Caco-2 (cell line): ENCODE results near the gene SLC2A9. TPM values are rescaled to one million over a fixed set of nuclear protein-coding genes. Genes with fewer than 3 reads are reported as not detected.

Experiments
- BruUV-seq: library from RNA; stranded (reverse); fragments of 400-500 nt; replicated peaks from 2 replicates; lab custom pipeline; 2021; lab: Mats Ljungman, UMichigan
- CTCF ChIA-PET: fragments of 300-600 bp; sonication (Branson Sonifier 250); formaldehyde crosslinking; loops from one replicate; lab custom pipeline; 2022; ENCODE audit warnings: antibody characterized with exemption; lab: Charles Lee
- POLR2A ChIA-PET: fragments of 300-600 bp; sonication (Branson Sonifier 250); formaldehyde crosslinking; loops from one replicate; lab custom pipeline; 2022; ENCODE audit warnings: antibody characterized with exemption; lab: Charles Lee
- DNase-seq, 2 experiments: peaks; one replicate each; pipeline versions ENCODE4 v3.0.0 to v3.0.0-alpha.2; 2020 to 2022
- H3K27me3 ChIP-seq: replicated peaks from 2 replicates; pipeline ENCODE4 v1.6.0; 2011; ENCODE audit warnings: low read length; ENCODE audit not compliant: control insufficient read depth, insufficient read depth
- H3K36me3 ChIP-seq: 2 replicates; pipeline ENCODE4 v1.5.1; 2011; ENCODE audit warnings: low read length; ENCODE audit not compliant: control insufficient read depth, insufficient read depth
- H3K4me1 ChIP-seq: fragments of 250-450 bp; sonication (Bioruptor Pico); 2 replicates; pipeline ENCODE4 v1.5.1; 2020; ENCODE audit warnings: mild to moderate bottlenecking
- H3K4me3 ChIP-seq: 2 replicates; pipeline ENCODE4 v1.5.1; 2011; ENCODE audit warnings: low read depth, mild to moderate bottlenecking, control low read depth, low read length
- H3K9me3 ChIP-seq: fragments of 250-450 bp; sonication (Bioruptor Pico); 2 replicates; pipeline ENCODE4 v1.5.1; 2020; ENCODE audit warnings: mild to moderate bottlenecking, moderate library complexity
- H3K27ac Mint-ChIP-seq: one replicate; pipeline ENCODE4 v1.8.0; 2022; ENCODE audit warnings: mixed read lengths; ENCODE audit not compliant: unreplicated experiment
- H3K27me3 Mint-ChIP-seq: one replicate; pipeline ENCODE4 v1.8.0; 2022; ENCODE audit warnings: mixed read lengths; ENCODE audit not compliant: insufficient read depth, unreplicated experiment
- H3K36me3 Mint-ChIP-seq: one replicate; pipeline ENCODE4 v1.8.0; 2022; ENCODE audit warnings: mild to moderate bottlenecking, mixed read lengths; ENCODE audit not compliant: insufficient read depth, unreplicated experiment
- H3K4me1 Mint-ChIP-seq: one replicate; pipeline ENCODE4 v1.8.0; 2022; ENCODE audit warnings: low read depth, mixed read lengths; ENCODE audit not compliant: unreplicated experiment
- H3K4me3 Mint-ChIP-seq: one replicate; pipeline ENCODE4 v1.8.0; 2022; ENCODE audit warnings: mild to moderate bottlenecking, moderate library complexity, mixed read lengths; ENCODE audit not compliant: unreplicated experiment
- H3K9me3 Mint-ChIP-seq: one replicate; pipeline ENCODE4 v1.8.0; 2022; ENCODE audit warnings: mixed read lengths; ENCODE audit not compliant: unreplicated experiment
- intact Hi-C: fragments of 100-400 bp; cut with micrococcal nuclease; formaldehyde crosslinking; loops from one replicate; pipeline ENCODE4 v1.10.0; 2022; ENCODE audit not compliant: unreplicated experiment
- total RNA-seq: library from RNA; stranded (reverse); gene quantifications from 2 replicates; pipeline ENCODE4 v1.2.3, GENCODE V29; 2022
- TF ChIP-seq, protein P1 (sequence below), 2 experiments: fragments of 200-600 bp in 1 of 2; IDR thresholded peaks; 1 replicate in 1 of 2; 2 replicates in 1 of 2; pipeline versions ENCODE4 v1.5.1 to v1.8.0; 2011 to 2022; ENCODE audit warnings: antibody characterized with exemption in 1 of 2, control low read depth in 1 of 2, inconsistent platforms in 1 of 2, low read depth in 1 of 2, low read length in 1 of 2, mild to moderate bottlenecking in 1 of 2, moderate library complexity in 1 of 2; ENCODE audit not compliant: insufficient read depth in 1 of 2, severe bottlenecking in 1 of 2, unreplicated experiment in 1 of 2

The SLC2A9 gene
- total RNA-seq, 1 experiment from 2014 or later: 21.0 TPM

DNA sequence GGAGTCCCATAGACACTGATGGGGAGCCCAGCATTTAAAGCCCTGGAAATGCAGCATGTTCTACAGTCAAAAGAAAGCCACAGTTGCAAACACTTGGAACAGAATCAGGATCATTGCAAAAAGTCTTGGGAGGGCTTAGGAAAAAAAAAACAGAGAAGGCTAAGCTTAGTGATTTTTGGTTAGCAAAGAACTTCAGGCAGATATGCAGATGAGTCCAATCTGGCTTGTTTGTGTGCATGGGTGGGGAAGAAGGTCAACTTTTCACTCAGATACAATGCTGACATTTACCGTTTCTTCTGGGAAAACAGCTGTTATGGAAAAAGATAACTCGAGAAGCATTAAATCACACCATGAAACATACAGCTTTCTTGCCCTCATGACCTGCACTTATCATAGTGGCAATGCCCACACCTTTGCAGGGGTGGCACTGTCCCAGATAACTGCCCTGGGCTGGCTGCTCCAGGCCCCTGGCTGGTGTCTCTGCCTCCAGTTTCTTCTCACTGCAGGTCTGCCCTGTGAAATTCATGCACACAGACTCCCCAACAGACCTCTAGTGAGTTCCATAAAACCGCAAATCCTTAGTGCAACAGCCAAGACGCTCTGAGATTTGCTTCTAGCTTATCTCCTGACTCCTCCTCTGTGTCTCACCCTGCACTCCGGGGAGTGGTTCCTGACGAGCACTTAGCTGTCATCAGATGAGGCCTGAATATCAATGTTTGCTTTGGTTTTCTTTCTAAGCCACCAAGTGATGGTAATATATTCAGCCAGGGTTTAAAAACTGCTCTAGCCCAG, 140.7 kb downstream of the SLC2A9 start:
- ChIA-PET CTCF (no interaction called here), POLR2A (no interaction called here)
- no peak overlapping the region for H3K4me3 ChIP-seq
- DNase-seq: no peak
- TF ChIP-seq, protein P1, sequence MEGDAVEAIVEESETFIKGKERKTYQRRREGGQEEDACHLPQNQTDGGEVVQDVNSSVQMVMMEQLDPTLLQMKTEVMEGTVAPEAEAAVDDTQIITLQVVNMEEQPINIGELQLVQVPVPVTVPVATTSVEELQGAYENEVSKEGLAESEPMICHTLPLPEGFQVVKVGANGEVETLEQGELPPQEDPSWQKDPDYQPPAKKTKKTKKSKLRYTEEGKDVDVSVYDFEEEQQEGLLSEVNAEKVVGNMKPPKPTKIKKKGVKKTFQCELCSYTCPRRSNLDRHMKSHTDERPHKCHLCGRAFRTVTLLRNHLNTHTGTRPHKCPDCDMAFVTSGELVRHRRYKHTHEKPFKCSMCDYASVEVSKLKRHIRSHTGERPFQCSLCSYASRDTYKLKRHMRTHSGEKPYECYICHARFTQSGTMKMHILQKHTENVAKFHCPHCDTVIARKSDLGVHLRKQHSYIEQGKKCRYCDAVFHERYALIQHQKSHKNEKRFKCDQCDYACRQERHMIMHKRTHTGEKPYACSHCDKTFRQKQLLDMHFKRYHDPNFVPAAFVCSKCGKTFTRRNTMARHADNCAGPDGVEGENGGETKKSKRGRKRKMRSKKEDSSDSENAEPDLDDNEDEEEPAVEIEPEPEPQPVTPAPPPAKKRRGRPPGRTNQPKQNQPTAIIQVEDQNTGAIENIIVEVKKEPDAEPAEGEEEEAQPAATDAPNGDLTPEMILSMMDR (IDR thresholded peaks at IDR 0.05; ENCODE audit: insufficient read depth in 1 of 2, low read depth in 1 of 2, low read length in 1 of 2, severe bottlenecking in 1 of 2, unreplicated experiment in 1 of 2): no peak
- Mint-ChIP-seq H3K4me3 (no peak overlapping the region), H3K27me3 (no peaks in the 10 kb centered on the region), H3K27ac (no peak overlapping the region), H3K4me1 (peaks cover 6% of the 10 kb centered on the region), H3K36me3 (no peaks in the 10 kb centered on the region), H3K9me3 (no peaks in the 10 kb centered on the region)
- H3K27me3 ChIP-seq: no peaks in the 10 kb centered on the region
- H3K9me3 ChIP-seq: no peaks in the 10 kb centered on the region
- H3K4me1 ChIP-seq: no peaks in the 10 kb centered on the region
- H3K36me3 ChIP-seq: no peaks in the 10 kb centered on the region
- intact Hi-C loops: no loop called here
- BruUV-seq: no TSS peak

DNA sequence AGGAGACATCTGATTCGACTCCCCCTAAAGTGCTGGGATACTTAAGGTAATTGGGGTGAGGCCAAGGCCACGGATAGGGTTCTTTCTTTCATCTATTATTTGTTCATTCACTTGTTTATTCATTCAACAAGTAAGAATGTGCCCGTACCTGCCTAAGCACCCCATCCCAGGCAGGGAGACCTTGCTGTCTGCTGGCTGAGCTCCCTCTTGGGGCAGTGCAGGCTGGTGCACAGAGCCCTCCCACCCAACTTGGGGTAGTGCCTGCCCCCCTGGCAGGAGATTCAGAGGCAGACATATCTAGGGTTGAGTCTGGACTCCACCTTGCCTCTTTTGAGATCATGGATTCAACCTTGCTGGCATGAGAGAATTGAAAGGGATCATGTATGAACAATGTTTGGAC, 144.2 kb downstream of the SLC2A9 start:
- intact Hi-C loops: no loop called here
- H3K9me3 Mint-ChIP-seq: no peaks in the 10 kb centered on the region
- H3K4me1 Mint-ChIP-seq: no peaks in the 10 kb centered on the region
- no peaks in the 10 kb centered on the region for H3K9me3 ChIP-seq
- H3K4me3 ChIP-seq: no peak overlapping the region
- H3K27me3 ChIP-seq: no peaks in the 10 kb centered on the region
- no peaks in the 10 kb centered on the region for H3K36me3 ChIP-seq
- POLR2A ChIA-PET: no interaction called here
- no peaks in the 10 kb centered on the region for H3K4me1 ChIP-seq
- DNase-seq: no peak
- TF ChIP-seq, protein P1 (IDR thresholded peaks at IDR 0.05; ENCODE audit: insufficient read depth in 1 of 2, low read depth in 1 of 2, low read length in 1 of 2, severe bottlenecking in 1 of 2, unreplicated experiment in 1 of 2): no peak
- no peak overlapping the region for H3K27ac Mint-ChIP-seq
- CTCF ChIA-PET: no interaction called here
- no peaks in the 10 kb centered on the region for H3K36me3 Mint-ChIP-seq
- BruUV-seq: no TSS peak
- no peak overlapping the region for H3K4me3 Mint-ChIP-seq
- H3K27me3 Mint-ChIP-seq: no peaks in the 10 kb centered on the region

DNA sequence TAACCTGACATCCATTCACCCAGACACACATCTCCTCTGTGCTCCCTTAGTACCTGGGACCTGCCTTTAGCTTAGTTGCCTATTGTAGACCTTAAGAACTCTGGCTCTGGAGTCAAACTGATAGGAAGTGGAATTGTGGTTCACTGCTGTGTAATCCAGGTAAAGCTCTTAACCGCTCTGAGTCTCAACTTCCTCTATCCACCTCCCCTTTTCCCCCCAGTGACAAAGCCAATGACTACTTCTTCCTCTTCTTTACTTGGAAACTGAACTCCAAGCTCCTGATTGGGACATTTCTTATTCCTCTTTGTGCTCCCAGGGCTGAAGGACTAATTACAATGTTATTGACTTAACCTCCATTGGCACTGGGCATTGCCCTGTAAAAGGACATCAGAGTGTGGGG, 145.8 kb downstream of the SLC2A9 start:
- no peak overlapping the region for H3K4me3 Mint-ChIP-seq
- intact Hi-C loops: no loop called here
- H3K27me3 Mint-ChIP-seq: no peaks in the 10 kb centered on the region
- Histone ChIP-seq H3K27me3 (no peaks in the 10 kb centered on the region), H3K4me3 (no peak overlapping the region), H3K9me3 (no peaks in the 10 kb centered on the region), H3K36me3 (no peaks in the 10 kb centered on the region), H3K4me1 (no peaks in the 10 kb centered on the region)
- TF ChIP-seq, protein P1 (IDR thresholded peaks at IDR 0.05; ENCODE audit: insufficient read depth in 1 of 2, low read depth in 1 of 2, low read length in 1 of 2, severe bottlenecking in 1 of 2, unreplicated experiment in 1 of 2): no peak
- no peaks in the 10 kb centered on the region for H3K9me3 Mint-ChIP-seq
- no peaks in the 10 kb centered on the region for H3K36me3 Mint-ChIP-seq
- no peaks in the 10 kb centered on the region for H3K4me1 Mint-ChIP-seq
- ChIA-PET CTCF (no interaction called here), POLR2A (no interaction called here)
- DNase-seq: no peak
- BruUV-seq: no TSS peak
- H3K27ac Mint-ChIP-seq: no peak overlapping the region
